Amniotic stem cell (primary cell): ENCODE results near the gene KLHDC10.
"Not testable (repeated sequence)": the region's sequence is repeated elsewhere in the genome, so short reads cannot be mapped to it uniquely, and the experiment has no call there.

Experiments
- DNase-seq: peaks from one replicate; lab custom pipeline; 2025; lab: John Stamatoyannopoulos, UW

KLHDC10 gene

DNA sequence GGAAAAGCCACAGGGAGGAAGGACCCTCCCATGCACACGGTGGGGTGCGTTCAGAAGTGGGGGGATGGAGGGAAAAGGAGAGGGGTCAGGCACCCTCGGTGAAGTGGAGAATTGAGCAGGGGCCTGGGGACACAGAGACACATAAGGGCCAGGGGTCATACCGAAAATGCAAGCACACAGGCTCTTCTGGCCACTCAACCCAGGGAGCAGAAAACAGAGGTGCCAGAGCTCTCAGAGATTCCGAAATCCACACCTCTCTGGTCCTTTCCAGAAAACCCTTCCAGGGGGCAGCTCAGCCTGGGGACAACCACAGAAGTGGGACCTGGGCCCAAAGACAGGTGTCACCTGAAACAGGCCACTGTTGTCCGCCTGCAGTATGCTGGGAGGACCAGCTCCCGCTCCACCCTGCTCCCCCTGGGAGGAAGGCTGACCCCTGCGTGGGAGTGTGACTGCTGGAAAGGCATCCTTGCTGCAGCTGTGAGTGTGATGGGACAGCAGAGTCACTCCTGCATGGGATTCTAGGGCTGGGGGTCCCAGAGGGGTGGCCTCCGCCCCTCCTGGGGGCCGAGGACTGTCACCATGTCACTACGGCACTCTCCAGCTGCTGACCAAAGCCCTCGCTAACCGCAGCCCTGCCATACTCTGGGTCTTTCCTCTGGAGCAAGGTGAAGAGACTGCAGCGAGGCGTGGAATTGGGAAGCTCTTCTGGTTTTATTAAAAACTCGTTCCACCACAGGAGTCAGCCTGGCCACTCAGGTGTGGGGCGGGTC, 71.7 kb downstream of the KLHDC10 start:
- no peak for DNase-seq

DNA sequence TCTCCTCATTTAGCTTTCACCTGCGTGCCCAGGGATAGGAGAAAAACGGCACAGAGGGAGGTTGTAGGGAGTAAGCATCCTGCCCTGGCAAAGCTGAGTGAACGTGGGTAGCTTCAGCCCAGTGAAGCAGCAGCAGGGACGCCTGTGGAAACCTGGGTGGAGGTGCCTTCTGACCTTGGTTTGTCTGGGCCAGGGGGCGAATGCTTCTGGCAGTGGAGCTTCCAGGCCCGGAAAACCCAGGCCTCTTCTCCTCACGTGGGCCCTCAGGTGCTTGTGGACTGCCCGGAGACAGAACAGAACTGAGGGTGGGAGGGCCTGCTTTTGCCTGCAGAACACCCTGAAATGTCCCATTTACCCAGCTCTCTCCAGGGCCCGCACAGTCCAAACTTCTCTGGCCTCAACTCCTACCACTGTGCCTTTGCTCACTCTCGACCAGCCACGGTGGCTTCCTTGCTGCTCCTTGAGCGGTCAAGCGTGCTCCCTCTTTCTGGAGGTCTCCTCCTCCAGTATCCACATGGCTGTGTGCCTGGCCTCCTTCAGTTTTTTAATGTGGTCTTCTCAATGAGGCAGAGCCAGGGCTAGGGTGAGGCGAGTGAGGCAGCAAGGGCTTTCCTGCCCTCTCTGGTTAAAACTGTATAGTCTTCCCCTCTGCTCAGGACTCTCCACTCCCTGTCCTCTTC, 72.5 kb downstream of the KLHDC10 start:
- no peak for DNase-seq

DNA sequence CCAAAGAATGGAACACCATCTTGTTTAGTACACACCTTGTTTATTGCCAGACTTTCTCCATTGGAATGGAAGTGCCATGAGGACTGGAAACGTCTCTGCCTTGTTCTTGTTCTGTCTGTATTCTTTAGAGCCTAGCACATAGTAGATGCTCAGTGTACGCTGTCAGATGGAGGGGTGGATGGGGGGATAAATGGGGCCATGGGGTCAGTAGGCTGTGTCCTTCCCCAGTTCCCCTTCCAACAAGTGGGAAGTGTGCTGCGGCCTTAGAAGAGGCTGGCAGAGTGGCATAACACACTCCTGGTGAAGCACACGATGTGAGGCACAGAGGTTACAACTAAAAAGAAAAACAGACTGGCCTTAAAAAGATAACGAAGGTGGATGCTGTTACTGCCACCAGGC, 73.0 kb downstream of the KLHDC10 start:
- DNase-seq: no peak

DNA sequence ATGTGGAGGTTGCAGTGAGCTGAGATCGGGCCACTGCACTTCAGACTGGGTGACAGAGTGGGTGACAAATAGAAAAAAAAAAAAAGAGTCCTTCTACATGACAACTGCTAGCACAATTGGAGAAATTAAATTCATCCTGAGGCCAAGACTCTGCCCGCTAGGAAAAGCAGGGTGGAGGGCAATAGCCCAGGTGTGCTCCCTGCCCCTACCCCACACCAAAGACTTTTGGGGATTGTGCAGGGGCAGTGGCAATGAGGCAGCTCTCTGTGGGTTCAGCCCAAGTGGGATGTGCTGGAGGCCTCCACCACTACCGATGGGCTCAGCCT, 73.6 kb downstream of the KLHDC10 start:
- no peak for DNase-seq

DNA sequence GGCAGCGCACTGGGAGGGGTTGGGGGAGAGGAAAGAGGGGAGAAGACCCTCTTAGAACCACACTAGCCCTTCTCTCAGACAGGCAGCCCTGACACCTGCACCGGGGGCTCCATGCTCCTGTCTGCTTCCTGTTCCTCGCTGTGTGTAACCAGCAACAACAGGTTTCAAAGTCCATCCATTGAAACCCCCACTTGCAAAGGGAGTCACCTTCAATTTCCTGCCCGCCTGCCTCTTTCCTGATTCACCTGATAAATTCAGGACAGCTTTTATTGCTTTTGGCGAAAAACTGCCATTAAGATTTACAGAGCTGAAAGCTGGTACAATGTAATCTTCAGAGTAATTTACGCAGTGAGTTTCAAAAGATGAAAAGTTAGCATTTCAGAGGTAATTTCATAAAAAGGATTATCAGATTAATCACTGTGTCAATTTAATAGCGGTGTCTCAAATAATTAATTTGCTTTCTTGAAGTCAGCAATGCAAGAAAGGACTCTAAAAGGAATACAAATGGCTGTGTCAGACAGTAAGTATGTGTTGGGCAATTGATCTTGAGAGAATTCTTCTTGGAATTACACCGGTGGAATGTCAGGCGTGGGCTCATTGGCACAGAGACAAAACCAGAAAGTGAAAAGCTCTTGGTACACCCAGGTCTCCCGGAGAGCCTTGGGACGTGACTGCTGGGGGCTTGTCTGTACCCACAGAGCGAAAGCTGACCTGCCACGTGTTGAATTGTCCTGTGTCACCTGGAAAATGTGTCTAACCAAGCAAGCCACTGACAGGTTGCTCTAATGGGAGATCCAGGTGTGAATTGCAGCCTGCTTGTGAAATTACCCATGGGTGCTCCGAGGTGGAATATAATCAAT, 74.2 kb downstream of the KLHDC10 start:
- no peak for DNase-seq

DNA sequence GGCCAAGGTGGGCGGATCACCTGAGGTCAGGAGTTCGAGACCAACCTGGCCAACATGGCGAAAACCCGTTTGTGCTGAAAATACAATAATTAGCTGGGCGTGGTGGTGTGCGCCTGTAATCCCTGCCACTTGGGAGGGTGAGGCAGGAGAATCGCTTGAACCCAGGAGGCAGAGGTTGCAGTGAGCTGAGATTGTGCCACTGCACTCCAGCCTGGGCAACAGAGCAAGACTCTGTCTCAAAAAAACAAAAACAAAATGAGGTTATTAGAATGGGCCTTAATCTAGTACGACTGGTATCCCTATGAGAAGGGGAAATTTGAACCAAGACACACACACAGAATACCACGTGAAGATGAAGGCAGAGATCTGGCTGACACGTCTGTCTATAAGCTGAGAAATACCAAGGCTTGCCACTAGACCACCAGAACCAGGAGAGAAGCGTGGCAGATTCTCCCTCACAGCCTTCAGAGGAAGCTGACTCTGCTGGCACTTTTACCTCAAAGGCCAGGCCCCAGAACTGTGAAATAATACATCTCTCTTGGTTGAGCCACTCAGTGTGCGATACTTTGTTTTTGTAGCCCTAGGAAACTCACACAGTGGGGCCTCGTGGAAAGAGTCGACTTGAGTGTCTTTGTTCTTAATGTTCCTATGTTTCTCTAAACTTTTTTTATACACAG, 75.2 kb downstream of the KLHDC10 start:
- DNase-seq: no peak

DNA sequence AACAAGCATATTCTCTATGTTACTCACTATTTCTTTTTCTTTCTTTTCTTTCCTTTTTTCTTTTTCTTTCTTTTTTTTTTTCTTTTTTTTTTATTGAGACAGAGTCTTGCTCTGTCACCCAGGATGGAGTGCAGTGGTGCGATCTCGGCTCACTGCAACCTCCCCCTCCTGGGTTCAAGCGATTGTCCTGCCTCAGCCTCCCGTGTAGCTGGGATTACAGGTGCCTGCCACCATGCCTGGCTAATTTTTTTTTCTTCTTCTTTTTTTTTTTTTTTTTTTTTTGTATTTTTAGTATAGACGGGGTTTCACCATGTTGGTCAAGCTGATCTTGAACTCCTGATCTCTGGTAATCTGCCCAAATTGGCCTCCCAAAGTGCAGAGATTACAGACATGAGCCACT, 75.8 kb downstream of the KLHDC10 start:
- DNase-seq: not testable (repeated sequence)

DNA sequence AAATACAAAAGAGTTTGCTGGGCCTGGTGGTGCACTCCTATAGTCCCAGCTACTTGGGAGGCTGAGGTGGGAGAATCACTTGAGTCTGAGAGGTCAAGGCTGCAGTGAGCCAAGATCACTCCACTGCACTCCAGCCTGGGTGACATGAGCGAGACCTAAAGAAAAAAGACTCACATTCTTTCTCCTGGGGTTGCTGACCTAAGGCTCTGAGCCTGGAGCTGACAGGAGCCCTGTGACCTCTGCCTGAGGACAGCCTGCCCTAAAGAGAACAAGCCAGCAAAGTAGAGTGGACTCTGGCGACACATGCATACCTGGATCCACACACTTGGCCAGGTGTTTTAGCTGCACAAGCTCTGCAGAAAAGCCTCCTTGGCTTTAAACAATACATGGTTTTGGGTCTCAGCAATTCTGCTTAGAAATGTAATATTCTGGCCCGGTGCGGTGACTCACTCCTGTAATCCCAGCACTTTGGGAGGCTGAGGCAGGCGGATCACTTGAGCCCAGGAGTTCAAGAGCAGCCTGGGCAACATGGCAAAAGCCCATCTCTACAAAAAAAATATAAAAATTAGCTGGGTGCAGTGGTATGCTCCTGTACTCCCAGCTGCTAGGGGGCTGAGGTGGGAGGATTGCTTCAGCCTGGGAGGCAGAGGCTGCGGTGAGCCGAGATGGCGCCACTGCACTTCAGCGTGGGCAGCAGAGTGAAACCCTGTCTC, 76.5 kb downstream of the KLHDC10 start:
- DNase-seq: no peak

DNA sequence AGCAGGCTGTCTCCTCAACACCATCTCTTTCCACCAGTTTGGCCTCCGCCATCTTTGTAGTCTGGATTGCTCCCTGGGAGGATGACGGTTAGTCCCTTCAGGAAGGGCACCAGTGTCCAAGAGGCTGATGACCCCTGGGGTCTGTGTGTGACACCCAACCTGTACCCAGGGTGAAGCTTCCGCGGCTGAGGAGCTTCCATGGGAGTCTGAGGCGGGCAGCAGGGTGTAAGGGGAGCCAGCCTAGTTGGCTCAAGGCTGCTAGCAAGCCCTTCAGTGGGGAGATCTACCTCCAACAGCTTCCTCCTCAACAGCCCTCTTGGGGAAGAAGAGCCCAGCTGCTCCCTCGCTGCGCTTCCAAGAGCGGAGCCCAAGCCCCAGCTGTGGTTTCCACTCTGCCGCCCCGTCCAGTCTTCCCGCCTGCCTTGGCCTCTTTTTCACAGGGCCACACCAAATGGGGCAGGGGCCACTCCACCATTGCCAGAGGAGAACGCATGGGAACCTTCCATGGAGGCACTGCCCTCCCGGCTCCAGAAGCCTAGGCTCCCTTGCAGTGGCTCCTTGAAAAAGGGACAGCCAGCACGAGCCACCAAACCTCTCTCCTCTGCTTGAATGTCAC, 77.5 kb downstream of the KLHDC10 start:
- no peak for DNase-seq

DNA sequence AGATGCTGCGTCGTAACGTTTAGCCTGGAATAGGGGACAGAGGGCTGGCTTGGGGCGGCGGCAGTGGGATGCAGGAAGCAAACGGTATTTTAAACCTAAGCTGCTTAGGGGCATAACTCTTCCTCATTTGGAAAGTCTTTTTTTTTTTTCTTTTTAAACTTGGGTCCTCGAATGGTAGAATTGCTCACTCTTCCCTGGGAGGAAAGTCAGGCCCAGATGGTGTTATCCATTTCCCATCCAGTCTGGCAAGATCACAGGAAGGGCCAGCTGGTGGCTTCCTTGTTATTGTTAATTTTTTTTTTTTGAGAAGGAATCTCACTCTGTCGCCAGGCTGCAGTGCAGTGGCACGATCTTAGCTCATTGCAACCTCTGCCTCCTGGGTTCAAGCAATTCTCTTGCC, 78.2 kb downstream of the KLHDC10 start:
- no peak for DNase-seq

DNA sequence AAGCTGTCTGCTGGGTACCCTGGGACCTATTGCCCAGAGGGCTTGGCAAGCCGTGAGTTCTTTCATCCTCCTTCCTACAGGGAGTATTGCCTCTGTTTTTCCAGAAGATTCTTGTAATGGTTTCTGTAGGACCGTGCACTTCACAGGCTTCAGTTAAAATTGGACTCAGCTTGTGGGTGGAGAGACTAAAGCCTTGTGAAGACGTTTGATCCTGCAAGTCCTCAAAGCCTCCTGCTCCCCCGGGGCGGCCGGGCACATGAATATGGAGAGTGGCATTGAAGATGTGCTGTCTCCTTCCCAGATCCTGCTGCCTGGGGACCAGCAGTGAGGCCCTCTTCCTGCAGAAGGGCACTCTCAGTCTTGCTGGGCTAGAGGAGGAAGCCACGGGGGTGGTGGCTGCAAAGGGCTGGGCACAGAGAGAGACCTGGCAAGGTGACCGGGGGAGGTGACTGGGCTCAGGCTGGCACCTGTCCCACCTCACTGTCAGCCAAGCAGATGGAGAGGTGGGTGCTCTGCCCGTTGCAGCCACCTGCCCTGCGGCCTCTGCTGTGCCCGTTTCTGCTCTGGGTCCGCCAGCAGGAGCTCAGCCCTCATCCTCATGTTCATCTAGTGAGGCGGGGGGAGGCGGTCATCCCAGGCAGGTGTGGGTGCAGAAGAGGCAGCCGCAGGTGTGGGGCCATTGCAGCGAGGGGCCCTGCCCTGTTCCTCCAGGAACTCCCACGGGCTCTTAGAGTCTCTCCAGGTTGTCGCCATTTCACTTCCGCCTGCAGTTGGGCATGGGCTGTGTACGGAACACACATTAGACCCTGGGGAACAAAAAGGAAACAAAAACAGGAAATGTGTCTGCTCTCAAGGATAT, 79.2 kb downstream of the KLHDC10 start:
- DNase-seq: no peak

DNA sequence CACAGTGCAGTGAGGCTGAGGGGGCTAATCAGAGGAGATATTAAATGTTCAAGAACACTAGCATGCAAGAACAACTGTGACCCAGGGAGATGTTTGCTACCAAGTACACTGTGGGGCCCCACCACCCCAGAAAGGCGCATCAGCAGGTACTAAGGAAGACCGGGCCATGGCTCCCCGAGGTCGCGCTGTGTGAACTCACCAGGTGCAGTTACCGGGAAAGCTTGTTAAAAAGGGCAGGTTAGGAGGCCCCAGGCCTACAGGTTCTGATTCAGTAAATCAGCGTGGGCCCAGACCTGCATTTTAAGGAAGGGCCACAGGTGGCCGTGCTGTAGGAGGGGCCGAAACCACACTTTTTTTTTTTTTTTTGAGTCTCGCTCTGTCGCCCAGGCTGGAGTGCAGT, 80.3 kb downstream of the KLHDC10 start:
- DNase-seq: no peak

DNA sequence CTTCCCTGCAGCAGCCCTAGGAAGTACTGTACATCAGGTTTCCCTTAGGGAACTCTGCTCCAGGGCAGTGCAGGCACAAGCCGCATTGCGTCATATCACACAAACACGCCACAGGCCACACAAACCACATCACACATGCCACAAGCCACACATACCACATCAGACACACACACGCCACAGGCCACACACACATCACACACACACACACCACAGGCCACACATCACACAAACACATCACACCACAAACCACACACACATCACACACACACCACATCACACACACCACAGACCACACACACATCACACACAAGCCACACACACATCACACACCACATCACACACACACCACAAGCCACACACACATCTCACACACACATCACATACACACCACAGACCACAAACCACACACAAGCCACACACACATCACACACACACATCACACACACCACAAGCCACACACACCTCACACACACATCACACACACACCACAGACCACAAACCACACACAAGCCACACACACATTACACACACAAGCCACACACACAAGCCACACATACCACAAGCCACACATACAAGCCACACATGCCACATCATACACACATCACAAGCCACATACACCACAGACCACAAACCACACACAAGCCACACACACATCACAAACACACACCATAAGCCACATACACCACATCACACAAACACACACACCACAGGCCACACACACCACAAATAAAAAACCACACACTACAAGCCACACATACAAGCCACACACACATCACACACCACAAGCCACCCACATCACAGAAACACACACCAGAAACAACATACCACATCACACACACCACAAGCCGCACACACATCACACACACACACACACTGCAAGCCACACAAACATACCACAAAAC, 81.5 kb downstream of the KLHDC10 start:
- no peak for DNase-seq

DNA sequence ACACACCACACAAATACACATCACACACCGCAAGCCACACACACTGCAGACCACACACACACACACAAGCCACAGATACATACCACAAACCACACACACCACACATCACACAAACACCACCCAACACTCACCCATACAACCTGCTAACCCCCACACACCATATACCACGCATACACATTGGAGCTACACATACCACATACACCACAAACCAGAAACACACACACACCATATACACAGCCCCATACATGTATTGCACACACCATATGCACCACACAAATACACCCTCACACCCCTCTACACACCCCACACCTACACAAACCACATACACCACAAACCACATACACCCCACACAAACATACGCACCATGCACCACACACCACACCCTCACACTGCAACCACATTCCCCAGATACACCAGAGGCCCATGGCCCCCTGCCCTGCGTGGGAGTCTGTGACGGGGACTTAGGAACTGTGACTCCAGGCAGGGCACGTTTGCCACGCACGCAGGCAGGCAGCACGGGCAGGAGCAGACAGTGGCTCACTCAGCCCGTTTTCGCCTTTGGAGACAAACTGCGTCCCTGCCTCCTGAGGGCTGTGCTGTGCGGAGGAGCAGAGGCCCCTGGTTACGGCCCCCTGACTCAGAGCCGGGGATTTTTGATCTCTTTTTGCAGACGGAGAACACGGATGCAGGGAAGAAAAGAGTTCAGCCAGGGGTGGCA, 82.3 kb downstream of the KLHDC10 start:
- DNase-seq: no peak

DNA sequence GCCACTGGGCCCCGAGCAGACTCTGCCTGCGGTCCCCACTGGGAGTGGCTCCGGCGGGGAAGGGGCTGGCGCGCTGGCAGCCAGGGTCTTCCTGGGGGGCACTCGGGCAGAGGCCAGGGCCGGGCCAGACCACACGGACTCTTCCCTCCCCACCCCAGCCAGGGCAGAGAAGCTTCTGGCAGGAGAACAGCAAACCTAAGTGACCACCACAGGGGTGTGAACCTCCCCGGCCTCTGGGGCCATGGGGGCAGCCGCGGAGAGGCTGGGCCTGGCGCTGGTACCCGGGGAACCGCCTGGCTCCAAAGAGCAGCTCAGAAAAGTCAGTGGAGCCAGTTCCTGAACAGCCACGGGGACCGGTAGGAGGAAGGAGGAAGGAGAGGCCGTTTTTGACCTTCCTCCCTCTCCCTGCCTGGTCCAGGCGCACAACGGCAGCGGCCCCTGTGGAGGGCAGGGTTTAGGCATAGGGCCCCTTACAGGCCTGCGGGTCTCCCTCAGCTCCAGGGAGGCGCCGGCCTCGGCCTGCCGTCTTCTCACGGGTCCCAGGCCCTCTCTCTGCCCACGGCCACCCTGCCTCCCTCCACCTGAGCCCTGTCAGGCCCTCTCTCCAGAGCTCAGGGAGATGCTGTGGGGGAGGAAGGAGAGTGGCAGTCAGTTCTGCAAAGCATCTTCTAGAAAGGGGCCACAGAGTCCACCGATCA, 83.0 kb downstream of the KLHDC10 start:
- no peak for DNase-seq

DNA sequence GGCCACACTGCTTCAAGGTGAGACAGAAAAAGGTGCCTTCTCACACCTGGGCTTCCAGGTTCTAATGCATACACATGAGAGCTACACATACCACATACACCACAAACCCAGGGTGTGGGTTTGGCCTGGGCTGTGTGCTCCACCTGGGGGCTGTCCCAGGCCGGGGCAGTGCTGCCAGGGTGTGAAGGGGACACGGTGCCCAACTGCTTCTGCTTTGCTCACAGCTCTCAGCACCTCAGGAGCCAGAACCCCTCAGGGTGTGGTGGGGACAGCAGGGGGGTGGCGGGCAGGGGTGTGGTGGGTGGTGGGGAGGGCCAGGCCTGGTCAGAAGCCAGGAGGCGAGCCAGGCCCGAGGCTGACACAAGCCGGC, 83.8 kb downstream of the KLHDC10 start:
- DNase-seq: no peak

DNA sequence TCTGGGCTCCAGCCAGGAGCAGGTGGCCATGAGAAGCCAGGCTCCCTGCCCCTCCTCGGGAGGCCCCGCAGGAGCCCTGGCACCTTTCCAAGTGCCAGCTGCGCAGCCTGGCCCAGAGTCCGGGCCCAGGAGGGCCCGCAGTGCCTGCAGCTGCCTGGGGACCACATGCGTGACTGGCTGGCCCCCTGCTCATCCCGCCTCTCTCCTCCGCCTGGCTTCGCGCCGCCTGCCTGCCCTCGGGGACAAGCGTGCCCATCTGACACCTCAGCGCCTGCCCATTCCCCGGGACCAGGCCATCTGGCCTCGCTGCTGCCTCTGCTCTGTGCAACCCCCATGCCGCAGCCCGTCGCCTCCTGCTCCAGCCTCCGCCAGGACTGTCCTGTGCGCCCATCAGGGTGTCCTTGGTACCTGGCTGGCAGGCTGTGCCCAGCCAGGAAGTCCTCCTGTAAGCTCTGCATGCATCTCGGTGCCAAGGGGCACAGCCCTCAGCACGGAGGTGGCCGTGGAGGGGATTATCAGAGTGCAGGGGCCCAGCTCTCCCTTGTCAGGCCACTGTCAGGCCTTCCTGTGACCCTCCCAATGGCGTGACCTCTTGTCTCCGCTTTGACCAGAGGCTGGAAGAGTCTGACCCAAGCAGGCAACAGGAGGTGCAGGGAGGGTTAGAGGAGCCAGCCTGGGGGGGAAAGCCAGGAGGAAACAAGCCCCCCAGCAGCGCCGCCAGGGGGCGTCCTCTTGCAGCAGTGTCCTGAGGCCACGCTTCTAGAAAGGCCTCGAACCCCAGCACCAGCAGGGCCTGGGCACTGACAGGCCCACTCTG, 84.4 kb downstream of the KLHDC10 start:
- no peak for DNase-seq
